Hepatocyte (in vitro differentiated cells): ENCODE measurements around the gene COQ10B.

Source experiments
- EZH2 ChIP-seq: fragments of 200-600 bp; sonication (generic); IDR thresholded peaks from 2 replicates; pipeline ENCODE4 v1.6.1; 2016; ENCODE audit warnings: antibody characterized with exemption, mild to moderate bottlenecking, borderline replicate concordance
- EZH2phosphoT487 ChIP-seq: fragments of 200-600 bp; sonication (generic); IDR thresholded peaks from one replicate; pipeline ENCODE4 v1.6.1; 2018; ENCODE audit warnings: antibody characterized with exemption, mild to moderate bottlenecking, low read depth, moderate library complexity; ENCODE audit not compliant: unreplicated experiment, severe bottlenecking
- TF ChIP-seq, protein P1 (sequence below): fragments of 200-600 bp; sonication (generic); IDR thresholded peaks from 2 replicates; pipeline ENCODE4 v1.5.1; 2016; ENCODE audit warnings: antibody characterized with exemption, mild to moderate bottlenecking; ENCODE audit not compliant: poor library complexity

DNA sequence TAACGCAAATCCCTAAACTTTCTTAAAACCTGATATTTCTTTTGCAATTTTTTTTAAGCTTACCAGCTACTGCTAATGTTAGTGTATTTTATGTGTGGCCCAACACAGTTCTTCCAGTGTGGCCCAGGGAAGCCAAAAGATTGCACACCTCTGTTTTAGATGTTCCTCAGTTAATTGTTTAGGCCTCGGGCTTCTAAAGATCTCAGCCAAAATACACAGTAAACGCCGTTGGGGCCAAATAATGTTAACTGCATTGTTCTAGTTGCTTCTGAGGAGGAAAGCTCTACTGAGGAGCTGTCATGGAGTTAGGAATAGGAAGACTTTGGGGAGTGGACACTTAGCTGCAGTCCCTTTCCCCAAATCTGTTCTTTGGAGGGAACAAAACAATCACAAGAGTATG, 48.8 kb downstream of the COQ10B start:
- TF ChIP-seq, protein P1, sequence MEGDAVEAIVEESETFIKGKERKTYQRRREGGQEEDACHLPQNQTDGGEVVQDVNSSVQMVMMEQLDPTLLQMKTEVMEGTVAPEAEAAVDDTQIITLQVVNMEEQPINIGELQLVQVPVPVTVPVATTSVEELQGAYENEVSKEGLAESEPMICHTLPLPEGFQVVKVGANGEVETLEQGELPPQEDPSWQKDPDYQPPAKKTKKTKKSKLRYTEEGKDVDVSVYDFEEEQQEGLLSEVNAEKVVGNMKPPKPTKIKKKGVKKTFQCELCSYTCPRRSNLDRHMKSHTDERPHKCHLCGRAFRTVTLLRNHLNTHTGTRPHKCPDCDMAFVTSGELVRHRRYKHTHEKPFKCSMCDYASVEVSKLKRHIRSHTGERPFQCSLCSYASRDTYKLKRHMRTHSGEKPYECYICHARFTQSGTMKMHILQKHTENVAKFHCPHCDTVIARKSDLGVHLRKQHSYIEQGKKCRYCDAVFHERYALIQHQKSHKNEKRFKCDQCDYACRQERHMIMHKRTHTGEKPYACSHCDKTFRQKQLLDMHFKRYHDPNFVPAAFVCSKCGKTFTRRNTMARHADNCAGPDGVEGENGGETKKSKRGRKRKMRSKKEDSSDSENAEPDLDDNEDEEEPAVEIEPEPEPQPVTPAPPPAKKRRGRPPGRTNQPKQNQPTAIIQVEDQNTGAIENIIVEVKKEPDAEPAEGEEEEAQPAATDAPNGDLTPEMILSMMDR, result no peak
- TF ChIP-seq EZH2, result no peak
- TF ChIP-seq EZH2phosphoT487, result no peak
